ENCODE data around the gene SP9.
"Not testable (repeated sequence)": the region's sequence is repeated elsewhere in the genome, so short reads cannot be mapped to it uniquely, and the experiment has no call there.

DNA sequence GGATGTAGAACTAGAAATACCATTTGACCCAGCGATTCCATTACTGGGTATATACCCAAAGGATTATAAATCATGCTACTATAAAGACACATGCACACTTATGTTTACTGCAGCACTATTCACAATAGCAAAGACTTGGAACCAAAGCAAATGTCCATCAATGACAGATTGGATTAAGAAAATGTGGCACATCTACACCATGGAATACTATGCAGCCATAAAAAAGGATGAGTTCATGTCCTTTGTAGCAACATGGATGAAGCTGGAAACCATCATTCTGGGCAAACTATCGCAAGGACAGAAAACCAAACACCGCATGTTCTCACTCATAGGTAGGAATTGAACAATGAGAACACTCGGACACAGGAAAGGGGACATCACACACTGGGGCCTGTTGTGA is 24.9 kb downstream of the SP9 start:
- TF ChIP-seq, protein P1, sequence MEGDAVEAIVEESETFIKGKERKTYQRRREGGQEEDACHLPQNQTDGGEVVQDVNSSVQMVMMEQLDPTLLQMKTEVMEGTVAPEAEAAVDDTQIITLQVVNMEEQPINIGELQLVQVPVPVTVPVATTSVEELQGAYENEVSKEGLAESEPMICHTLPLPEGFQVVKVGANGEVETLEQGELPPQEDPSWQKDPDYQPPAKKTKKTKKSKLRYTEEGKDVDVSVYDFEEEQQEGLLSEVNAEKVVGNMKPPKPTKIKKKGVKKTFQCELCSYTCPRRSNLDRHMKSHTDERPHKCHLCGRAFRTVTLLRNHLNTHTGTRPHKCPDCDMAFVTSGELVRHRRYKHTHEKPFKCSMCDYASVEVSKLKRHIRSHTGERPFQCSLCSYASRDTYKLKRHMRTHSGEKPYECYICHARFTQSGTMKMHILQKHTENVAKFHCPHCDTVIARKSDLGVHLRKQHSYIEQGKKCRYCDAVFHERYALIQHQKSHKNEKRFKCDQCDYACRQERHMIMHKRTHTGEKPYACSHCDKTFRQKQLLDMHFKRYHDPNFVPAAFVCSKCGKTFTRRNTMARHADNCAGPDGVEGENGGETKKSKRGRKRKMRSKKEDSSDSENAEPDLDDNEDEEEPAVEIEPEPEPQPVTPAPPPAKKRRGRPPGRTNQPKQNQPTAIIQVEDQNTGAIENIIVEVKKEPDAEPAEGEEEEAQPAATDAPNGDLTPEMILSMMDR (conservative IDR thresholded peaks at IDR 0.05), result not testable (repeated sequence)
- not testable (repeated sequence) for TF ChIP-seq EZH2 (IDR thresholded peaks at IDR 0.05; ENCODE audit: low read depth)

All from PC-9 (cell line).